CD4-positive, alpha-beta T cell treated with Interleukin-4 for 4 hours (primary cell): ENCODE measurements around the gene DEFB112.

Experiments
- DNase-seq: peaks from one replicate; pipeline ENCODE4 v3.0.0-alpha.2; 2020

DEFB112 gene

GRCh38 chr6:50049829-50050228 is at the start of gene DEFB112:
DEFB112 (minus strand) TSS chr6:50049929; CDS start chr6:50049869, 60 bp downstream.
- no peak for DNase-seq

DNA sequence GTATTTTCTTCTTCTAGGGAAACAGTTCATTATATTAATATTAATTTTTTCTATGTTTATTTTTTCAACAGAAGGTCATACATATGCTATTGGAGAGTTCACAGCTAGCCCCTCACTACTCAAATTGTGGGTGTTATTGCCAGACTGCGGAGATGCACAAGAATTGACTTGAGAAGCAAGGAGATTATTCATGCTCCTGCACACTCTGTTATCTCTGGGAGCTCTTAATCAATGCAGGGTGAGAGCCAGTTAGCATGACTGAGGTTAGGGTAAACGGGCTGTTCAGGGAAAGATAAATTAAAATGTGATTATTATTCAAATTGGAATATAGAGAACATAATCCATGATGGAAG is 48.9 kb upstream of the DEFB112 start:
- no peak for DNase-seq

DNA sequence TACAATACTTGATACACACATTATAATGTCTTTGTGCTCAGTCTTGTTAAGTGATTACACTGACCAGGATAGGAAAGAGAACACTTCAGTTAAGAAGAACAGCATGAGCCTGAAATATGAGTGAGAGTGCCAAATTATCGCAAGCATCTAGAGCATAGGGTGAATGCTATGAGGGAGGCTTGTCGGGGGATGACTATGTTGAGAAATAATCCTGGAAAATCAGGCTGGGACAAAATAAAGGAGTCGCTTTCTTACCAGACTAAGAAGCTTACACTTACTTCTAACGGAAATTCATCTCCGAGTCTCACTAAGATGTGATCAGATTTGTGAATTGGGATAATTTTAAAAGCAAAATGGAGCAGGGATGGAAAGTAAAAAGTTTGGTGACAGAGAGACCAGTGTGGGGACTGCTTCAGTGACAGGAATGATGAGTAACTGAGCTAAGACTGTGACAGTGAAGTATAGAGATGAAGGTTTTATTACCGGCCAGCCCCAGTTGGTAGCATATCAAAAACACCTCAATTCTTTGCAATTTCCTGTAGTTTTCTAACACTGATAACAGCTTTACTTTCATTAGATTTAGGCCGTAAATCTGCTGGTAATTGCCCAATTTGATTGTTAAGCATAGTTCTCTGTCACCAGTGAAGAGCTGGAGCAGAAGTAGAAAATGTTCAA is 48.4 kb upstream of the DEFB112 start:
- DNase-seq, result no peak

- DNase-seq, result no peak
Observed at GRCh38 chr6:50096296-50096695, 46.6 kb upstream of the DEFB112 start.

GRCh38 chr6:50093938-50094272 is 44.2 kb upstream of the DEFB112 start:
- DNase-seq, result no peak

- DNase-seq, result no peak
Observed at GRCh38 chr6:50093116-50093937, 43.6 kb upstream of the DEFB112 start.

- DNase-seq, result no peak
Observed at GRCh38 chr6:50091641-50092040, 41.9 kb upstream of the DEFB112 start.

GRCh38 chr6:50089911-50090310 is 40.2 kb upstream of the DEFB112 start:
- no peak for DNase-seq

DNA sequence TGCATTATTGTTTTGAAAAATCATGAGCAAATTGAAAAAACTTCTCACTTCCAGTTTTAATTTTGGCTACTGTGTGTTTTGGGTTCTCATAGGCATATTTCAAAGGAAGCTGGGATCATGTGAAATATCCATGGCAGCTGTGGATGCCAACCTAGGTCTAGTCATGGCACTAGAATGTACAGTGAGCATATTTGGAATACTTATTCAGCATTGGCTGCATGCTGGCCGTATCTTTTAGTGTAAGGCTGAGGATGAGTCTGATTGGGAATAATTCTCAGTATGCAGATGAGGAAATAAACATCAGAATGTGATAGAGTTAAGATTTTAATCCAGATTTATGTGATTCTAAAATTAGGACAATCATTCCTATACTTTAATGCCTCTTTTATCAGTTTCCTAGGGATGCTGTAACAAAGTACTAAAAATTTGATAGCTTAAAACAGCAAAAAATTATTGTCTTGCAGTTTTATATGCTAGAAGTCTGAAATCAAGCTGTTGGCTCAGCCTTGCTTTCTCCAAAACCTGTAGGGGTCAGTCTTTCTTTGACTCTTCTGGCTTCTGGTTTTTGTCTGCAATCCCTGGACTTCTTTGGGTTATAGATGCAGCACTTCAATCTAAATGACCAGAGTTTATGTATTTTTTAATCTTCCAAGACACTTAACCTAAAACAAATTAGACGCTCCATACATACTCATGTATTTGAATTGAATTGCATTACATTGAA is 37.7 kb upstream of the DEFB112 start:
- DNase-seq, result no peak

DNA sequence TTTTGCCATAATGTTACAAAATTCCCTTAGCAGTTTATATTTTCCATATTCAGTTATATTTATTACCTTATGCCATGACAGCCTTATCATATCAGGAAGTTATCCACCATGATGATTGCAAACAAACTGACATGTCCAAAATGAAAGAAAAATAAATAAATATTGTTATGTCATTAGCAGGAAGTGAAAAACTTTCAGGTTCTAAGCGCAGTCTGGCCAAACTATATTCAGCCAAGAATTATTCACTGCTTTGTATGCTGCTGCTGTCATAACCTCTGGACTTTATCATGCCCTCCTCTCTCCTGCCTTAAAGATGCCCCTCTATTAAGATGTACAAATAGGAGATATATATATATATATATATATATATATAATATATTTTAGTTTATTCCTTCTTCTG is 27.7 kb upstream of the DEFB112 start:
- DNase-seq, result no peak

- no peak for DNase-seq
Observed at GRCh38 chr6:50076431-50076830, 26.7 kb upstream of the DEFB112 start.

DNA sequence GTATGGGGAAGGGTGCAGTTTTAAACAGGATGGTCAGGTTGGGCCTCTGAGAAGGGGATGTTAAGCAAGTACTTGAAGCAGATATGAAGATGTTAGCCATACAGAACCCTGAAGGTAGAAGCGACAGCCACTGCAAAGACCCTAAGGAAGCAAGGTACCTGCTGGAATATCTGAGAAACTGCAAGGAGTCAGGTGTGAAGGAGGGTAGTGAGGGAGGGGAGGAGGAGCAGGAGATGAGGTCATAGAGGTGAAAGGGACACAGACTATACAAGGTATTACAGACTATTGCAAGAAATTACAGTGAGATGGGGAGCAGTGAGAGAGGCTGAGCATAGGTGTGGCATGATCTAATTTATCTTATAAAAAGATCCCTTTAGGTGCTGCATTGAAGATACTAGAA is 22.2 kb upstream of the DEFB112 start:
- no peak for DNase-seq

DNA sequence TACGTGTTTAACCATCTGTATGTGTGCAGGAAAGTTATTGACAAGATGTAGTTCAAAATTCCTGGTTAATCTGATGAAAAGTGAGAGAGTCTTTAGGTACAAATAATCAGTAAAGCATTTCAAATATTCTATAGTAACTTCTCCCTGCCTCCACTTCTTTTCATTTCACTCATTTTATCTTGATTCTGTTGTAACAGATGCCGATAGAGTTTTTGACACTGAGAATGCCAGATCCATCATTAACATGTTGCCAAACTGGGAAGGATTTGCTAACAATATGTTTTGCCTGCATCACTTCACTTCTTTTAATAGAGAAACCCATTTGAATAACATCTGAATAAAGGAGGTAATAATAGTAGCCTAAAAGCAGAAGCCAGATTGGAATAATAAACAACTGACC is 20.4 kb upstream of the DEFB112 start:
- DNase-seq, result no peak

DNA sequence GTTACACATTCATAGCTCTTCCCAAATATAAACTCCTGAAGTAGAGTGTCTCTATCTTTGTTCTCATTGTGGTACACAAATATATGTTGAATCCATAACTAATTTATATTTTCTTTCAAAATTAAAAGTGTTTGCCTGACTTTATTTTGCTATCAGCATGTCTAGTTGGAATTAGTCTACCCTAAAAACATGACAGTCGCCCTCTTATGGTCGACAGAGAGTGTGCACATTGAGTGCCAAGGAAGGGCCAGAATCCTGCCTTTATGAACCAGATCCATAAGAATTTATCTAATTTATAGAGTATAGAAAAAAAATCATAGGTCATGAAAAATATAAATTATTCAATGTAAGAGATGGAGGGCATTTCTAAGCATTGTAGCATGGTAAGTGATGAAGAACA is 12.3 kb upstream of the DEFB112 start:
- no peak for DNase-seq

DNA sequence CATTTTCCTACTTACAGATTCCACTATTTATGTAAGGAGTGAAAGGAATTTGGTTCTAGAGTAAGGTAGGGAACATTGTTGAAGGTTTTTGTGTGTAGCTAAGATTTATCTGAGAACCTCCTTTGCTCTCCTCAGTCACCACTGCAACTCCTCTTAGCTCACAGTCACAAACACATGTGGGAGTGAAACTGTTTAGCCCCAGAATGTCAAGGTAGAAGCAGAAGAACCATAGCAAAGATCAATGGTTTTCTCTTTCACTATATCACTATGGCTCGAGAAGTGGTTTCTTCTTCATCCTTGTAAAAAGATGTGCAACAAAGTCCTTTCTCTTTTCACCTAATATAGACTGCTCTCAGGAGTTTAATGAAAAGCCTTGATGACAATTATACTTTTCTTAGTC is 6.5 kb upstream of the DEFB112 start:
- no peak for DNase-seq

- no peak for DNase-seq
Observed at GRCh38 chr6:50047026-50047425, 2.7 kb downstream of the DEFB112 start.

- DNase-seq, result no peak
Observed at GRCh38 chr6:50030777-50031562, 18.8 kb downstream of the DEFB112 start.

- no peak for DNase-seq
Observed at GRCh38 chr6:50030350-50030749, 19.4 kb downstream of the DEFB112 start.

GRCh38 chr6:50025258-50025657 is 24.5 kb downstream of the DEFB112 start:
- DNase-seq, result no peak

DNA sequence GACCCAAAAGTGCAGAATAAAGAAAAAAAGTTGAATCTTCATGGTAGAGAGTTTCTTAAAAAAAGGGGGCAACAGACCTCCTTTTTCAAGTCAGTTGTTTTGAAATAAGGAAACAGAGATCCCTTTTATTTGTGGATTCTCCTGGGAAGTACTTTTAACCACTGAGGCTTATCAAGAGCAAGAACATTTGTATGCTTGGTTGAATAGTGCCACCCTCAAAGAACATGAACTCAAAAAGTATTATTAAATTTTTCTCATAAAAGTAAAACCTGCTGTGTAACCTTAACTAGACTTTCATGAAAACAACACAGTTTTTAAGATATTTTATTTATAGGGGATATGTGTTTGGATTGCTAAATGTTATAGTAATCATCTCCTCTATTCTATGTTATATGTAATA is 27.8 kb downstream of the DEFB112 start, which contains the start of gene DEFB110:
Gene DEFB110 (minus strand): TSS at position 101 of the 400 bp plus-strand sequence. CDS start 59 bp downstream, at position 42.
- DNase-seq, result no peak

DNA sequence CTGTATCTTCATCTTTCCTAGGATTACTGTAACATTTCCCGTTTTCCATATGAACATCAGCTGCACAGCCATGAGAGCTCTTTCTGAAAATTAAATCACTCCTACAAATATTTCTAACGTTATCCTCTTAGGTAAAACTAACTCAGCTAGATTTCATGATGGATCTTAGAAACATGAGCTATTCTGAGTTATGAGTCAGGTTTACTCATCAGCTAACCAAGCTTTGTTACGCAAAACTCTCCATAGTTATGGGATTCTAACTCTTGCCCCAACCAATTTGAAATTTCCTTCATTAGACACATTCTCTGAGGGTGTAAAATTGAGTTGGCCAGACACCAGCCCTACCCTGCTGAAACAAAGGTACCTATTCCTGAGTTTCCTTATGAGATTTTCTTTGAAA is 41.9 kb downstream of the DEFB112 start:
- DNase-seq, result no peak

GRCh38 chr6:50003139-50003538 is 46.6 kb downstream of the DEFB112 start:
- DNase-seq, result no peak

- DNase-seq, result no peak
Observed at GRCh38 chr6:49995278-49995677, 54.5 kb downstream of the DEFB112 start.
